Panc1 (cell line): ENCODE measurements around the gene ACTBL2. TPM values are rescaled to one million over a fixed set of nuclear protein-coding genes. Genes with fewer than 3 reads are reported as not detected.

Experiments used
- ATAC-seq: fragments of 200-7000 bp; cut with Tn5 transposase; 2 replicates; pipeline ENCODE4 v1.9.1; 2020; ENCODE audit warnings: mild to moderate bottlenecking, moderate library complexity
- BruUV-seq: library from RNA; stranded (reverse); fragments of 400-500 nt; replicated peaks from 2 replicates; lab custom pipeline; 2021; lab: Mats Ljungman, UMichigan
- CTCF ChIA-PET: fragments of 300-600 bp; sonication (Branson Sonifier 250); formaldehyde crosslinking; loops from one replicate; lab custom pipeline; 2022; ENCODE audit warnings: antibody characterized with exemption; lab: Charles Lee
- POLR2A ChIA-PET: fragments of 300-600 bp; sonication (Branson Sonifier 250); formaldehyde crosslinking; loops from one replicate; lab custom pipeline; 2022; ENCODE audit warnings: antibody characterized with exemption; lab: Charles Lee
- DNase-seq: peaks from one replicate; pipeline ENCODE4 v3.0.0-alpha.2; 2010; ENCODE audit warnings: low read depth, low spot score
- H3K27ac ChIP-seq: 2 replicates; pipeline ENCODE4 v1.5.1; 2011; ENCODE audit warnings: mild to moderate bottlenecking, low read length, inconsistent platforms
- H3K27me3 ChIP-seq: fragments of 200-500 bp; sonication (Bioruptor generic); 2 replicates; pipeline ENCODE4 v1.6.0; 2014; ENCODE audit warnings: low read length, inconsistent platforms; ENCODE audit not compliant: control insufficient read depth, insufficient read depth
- H3K36me3 ChIP-seq: fragments of 200-500 bp; sonication (Bioruptor generic); 2 replicates; pipeline ENCODE4 v1.5.1; 2014; ENCODE audit warnings: inconsistent platforms, mild to moderate bottlenecking, low read length, moderate library complexity; ENCODE audit not compliant: control insufficient read depth, insufficient read depth
- H3K4me1 ChIP-seq: 2 replicates; pipeline ENCODE4 v1.5.1; 2011; ENCODE audit warnings: inconsistent platforms, mild to moderate bottlenecking, low read length, moderate library complexity; ENCODE audit not compliant: control insufficient read depth, insufficient read depth
- H3K4me3 ChIP-seq, 2 experiments: 2 replicates each; pipeline ENCODE4 v1.5.1; 2011 to 2012; ENCODE audit warnings: low read depth in 2 of 2, low read length in 2 of 2, mild to moderate bottlenecking in 2 of 2, inconsistent platforms in 1 of 2, moderate library complexity in 1 of 2
- H3K9me3 ChIP-seq: fragments of 200-500 bp; sonication (Bioruptor generic); 2 replicates; pipeline ENCODE4 v1.5.1; 2014; ENCODE audit warnings: low read depth, mild to moderate bottlenecking, inconsistent platforms, low read length, moderate library complexity; ENCODE audit not compliant: control insufficient read depth, insufficient read depth
- POLR2AphosphoS5 ChIP-seq: IDR thresholded peaks from 2 replicates; pipeline ENCODE4 v1.6.1; 2012; ENCODE audit warnings: mild to moderate bottlenecking, low read depth, low read length, moderate library complexity
- SIN3A ChIP-seq: IDR thresholded peaks from 2 replicates; pipeline ENCODE4 v1.6.1; 2012; ENCODE audit warnings: low read depth, mild to moderate bottlenecking, low read length, moderate library complexity, borderline replicate concordance; ENCODE audit not compliant: insufficient read depth
- TCF7L2 ChIP-seq: IDR thresholded peaks from 2 replicates; pipeline ENCODE4 v1.6.1; 2011; ENCODE audit warnings: mild to moderate bottlenecking, low read depth, low read length, inconsistent platforms
- in situ Hi-C: cut with HindIII; loops from 2 replicates; pipeline ENCODE4 v1.10.0; 2016; ENCODE audit warnings: low sequenced_read_pairs, low pct_unique_long_range_greater_than_20kb
- intact Hi-C: fragments of 100-400 bp; cut with micrococcal nuclease; formaldehyde crosslinking; loops from one replicate; pipeline ENCODE4 v1.10.0; 2022; ENCODE audit not compliant: unreplicated experiment
- total RNA-seq: library from RNA; stranded (reverse); gene quantifications from one replicate; pipeline ENCODE4 v1.2.1, GENCODE V29; 2021; ENCODE audit not compliant: unreplicated experiment
- TF ChIP-seq, protein P1 (sequence below), 2 experiments: IDR thresholded peaks; 2 replicates each; pipeline ENCODE4 v1.6.1; 2011 to 2012; ENCODE audit warnings: low read depth in 2 of 2, control low read depth in 1 of 2, low read length in 1 of 2, mild to moderate bottlenecking in 1 of 2, moderate library complexity in 1 of 2; ENCODE audit not compliant: insufficient read depth in 1 of 2
- TF ChIP-seq, protein P2 (sequence below): fragments of 450-650 bp; IDR thresholded peaks from 2 replicates; pipeline ENCODE4 v1.5.1; 2017; ENCODE audit warnings: mild to moderate bottlenecking

Gene ACTBL2
- total RNA-seq, 1 experiment from 2014 or later, result not detected

DNA sequence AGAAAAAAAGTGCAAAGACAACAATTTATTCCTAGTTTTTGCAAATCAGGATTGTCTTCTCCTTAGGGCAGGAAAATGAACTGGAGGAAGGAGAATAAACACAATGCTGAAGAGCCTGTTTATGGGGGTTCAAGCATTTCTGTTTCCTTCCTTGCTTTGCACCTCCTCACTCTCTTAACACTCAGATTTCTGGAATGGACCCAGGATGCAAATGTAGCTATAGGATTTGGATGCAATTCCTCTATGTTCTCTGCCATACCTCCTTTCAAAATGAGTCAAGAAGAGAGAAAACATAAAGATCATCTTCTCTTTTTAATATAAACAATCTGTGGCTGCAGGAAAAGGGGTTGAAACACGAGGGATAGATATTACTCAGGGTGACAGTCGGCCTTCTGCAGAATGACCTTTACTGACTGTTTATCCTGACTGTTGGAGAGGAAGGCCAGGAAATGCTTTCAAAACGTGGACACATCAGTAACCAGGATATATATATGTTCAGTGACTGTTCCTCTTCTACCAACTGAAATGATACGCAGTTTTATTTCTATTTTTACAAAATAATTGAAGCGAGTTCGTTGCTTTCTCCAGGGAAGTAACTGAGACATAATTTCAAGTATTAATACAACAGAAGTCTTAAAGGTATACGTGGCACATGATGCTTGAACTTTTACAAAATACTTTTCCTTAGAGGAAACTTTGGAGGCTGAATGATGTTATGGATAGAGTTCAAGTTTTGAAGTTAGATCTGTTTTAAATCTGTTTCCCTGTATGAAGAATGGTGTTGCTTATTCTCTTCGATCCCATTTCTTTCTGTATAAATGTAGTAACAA, 44.4 kb downstream of the ACTBL2 start:
- in situ Hi-C loops, result no loop called here
- no TSS peak for BruUV-seq
- H3K27ac ChIP-seq, result peak overlapping the region; percentile 83; the same call in 1 of the 2 replicates
- ChIA-PET POLR2A (no interaction called here), CTCF (no interaction called here)
- peaks cover 11% of the 10 kb centered on the region; the same call in 1 of the 2 replicates for H3K4me1 ChIP-seq
- H3K27me3 ChIP-seq, result no peaks in the 10 kb centered on the region
- no peak for ATAC-seq
- no peak for DNase-seq
- no peaks in the 10 kb centered on the region for H3K36me3 ChIP-seq
- intact Hi-C loops, result loop anchor here (5.0 kb wide), 1 partner anchor 141 kb away; no protein-coding TSS in a partner anchor
- no peak overlapping the region for H3K4me3 ChIP-seq
- peaks cover 3% of the 10 kb centered on the region; the same call in 1 of the 2 replicates for H3K9me3 ChIP-seq
- TF ChIP-seq, protein P1, sequence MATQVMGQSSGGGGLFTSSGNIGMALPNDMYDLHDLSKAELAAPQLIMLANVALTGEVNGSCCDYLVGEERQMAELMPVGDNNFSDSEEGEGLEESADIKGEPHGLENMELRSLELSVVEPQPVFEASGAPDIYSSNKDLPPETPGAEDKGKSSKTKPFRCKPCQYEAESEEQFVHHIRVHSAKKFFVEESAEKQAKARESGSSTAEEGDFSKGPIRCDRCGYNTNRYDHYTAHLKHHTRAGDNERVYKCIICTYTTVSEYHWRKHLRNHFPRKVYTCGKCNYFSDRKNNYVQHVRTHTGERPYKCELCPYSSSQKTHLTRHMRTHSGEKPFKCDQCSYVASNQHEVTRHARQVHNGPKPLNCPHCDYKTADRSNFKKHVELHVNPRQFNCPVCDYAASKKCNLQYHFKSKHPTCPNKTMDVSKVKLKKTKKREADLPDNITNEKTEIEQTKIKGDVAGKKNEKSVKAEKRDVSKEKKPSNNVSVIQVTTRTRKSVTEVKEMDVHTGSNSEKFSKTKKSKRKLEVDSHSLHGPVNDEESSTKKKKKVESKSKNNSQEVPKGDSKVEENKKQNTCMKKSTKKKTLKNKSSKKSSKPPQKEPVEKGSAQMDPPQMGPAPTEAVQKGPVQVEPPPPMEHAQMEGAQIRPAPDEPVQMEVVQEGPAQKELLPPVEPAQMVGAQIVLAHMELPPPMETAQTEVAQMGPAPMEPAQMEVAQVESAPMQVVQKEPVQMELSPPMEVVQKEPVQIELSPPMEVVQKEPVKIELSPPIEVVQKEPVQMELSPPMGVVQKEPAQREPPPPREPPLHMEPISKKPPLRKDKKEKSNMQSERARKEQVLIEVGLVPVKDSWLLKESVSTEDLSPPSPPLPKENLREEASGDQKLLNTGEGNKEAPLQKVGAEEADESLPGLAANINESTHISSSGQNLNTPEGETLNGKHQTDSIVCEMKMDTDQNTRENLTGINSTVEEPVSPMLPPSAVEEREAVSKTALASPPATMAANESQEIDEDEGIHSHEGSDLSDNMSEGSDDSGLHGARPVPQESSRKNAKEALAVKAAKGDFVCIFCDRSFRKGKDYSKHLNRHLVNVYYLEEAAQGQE (IDR thresholded peaks at IDR 0.05; ENCODE audit: insufficient read depth in 1 of 2, low read depth in 2 of 2, low read length in 1 of 2), result no peak
- TF ChIP-seq SIN3A (no peak), TCF7L2 (no peak), POLR2AphosphoS5 (no peak)
- TF ChIP-seq, protein P2, sequence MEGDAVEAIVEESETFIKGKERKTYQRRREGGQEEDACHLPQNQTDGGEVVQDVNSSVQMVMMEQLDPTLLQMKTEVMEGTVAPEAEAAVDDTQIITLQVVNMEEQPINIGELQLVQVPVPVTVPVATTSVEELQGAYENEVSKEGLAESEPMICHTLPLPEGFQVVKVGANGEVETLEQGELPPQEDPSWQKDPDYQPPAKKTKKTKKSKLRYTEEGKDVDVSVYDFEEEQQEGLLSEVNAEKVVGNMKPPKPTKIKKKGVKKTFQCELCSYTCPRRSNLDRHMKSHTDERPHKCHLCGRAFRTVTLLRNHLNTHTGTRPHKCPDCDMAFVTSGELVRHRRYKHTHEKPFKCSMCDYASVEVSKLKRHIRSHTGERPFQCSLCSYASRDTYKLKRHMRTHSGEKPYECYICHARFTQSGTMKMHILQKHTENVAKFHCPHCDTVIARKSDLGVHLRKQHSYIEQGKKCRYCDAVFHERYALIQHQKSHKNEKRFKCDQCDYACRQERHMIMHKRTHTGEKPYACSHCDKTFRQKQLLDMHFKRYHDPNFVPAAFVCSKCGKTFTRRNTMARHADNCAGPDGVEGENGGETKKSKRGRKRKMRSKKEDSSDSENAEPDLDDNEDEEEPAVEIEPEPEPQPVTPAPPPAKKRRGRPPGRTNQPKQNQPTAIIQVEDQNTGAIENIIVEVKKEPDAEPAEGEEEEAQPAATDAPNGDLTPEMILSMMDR, result no peak

DNA sequence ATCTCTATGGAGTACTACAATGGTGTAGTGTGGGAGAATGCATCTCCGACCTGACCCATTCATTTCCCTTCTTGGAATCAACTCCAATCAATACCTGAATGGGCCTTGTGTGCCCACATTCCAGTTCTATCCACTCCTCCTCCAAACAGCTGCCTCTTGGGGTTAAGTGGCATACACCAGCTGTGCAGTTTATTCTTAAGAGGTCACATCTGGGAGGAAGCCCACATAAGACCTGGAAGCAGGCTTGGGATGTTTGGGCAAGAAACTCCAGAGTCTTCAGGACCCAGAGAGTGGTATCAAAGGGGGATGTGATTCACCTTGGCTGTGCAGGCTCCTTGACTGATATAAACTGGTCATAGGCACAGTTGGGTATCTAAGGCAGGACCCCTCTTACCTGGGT, 46.0 kb downstream of the ACTBL2 start:
- intact Hi-C loops, result loop anchor here (5.0 kb wide), 1 partner anchor 139 kb away; no protein-coding TSS in a partner anchor
- peaks cover 11% of the 10 kb centered on the region; the same call in 1 of the 2 replicates for H3K4me1 ChIP-seq

More for the DNA sequence above, 46.0 kb downstream of the ACTBL2 start:
- no peak overlapping the region for H3K4me3 ChIP-seq
- ATAC-seq (no peak), DNase-seq (no peak)
- CTCF ChIA-PET, result no interaction called here
- H3K9me3 ChIP-seq, result peaks cover 3% of the 10 kb centered on the region; the same call in 1 of the 2 replicates
- H3K27ac ChIP-seq, result peak overlapping the region; percentile 83
- POLR2A ChIA-PET, result no interaction called here
- in situ Hi-C loops, result no loop called here
- H3K36me3 ChIP-seq, result no peaks in the 10 kb centered on the region
- TF ChIP-seq SIN3A (no peak), TCF7L2 (no peak), POLR2AphosphoS5 (no peak)
- TF ChIP-seq, protein P2, result no peak
- TF ChIP-seq, protein P1 (IDR thresholded peaks at IDR 0.05; ENCODE audit: insufficient read depth in 1 of 2, low read depth in 2 of 2, low read length in 1 of 2), result no peak
- H3K27me3 ChIP-seq, result no peaks in the 10 kb centered on the region
- no TSS peak for BruUV-seq
